Measurements from ENCODE around the gene NDUFC1. TPM values are rescaled to one million over a fixed set of nuclear protein-coding genes. Genes with fewer than 3 reads are reported as not detected.

The NDUFC1 gene
- total and polyA plus RNA-seq, 2 of the 4 experiments (the other 2 are of a cell fraction) = 25.1 to 65.1 TPM

DNA sequence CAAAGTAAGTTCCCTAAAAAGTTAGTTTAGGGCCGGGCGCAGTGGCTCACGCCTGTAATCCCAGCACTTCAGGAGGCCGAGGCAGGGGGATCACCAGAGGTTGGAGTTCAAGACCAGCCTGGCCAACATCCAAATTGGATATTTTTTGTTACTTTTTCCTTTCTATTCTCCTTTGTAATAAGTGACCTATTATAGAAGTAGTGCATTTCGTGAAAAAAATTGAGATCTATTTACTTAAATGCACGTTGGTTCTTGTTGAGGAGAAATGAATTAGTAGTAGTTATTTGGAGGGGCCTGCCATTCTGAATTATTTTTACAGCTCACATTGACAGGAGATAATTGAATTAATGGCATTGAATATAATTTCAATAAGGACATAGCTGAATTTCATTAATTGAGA lies 22.3 kb upstream of the NDUFC1 start:
- dilution Hi-C loops (cut with HindIII; ENCODE audit: low sequenced_read_pairs, unreplicated experiment) (no loop called here), in situ Hi-C loops (cut with MboI; ENCODE audit: low sequenced_read_pairs) (no loop called here), intact Hi-C loops (cut with micrococcal nuclease) (no loop called here)
- Histone ChIP-seq H2AFZ (replicated peaks; ENCODE audit: low read length, poor library complexity) (no peak overlapping the region), H3K36me3 (ENCODE audit: control insufficient read depth, insufficient read depth, low read length) (peaks cover 4% of the 10 kb centered on the region; the same call in 1 of the 2 replicates), H2BK15ac (ENCODE audit: low read depth, low read length) (no peak overlapping the region), H3K4me3 (ENCODE audit: insufficient read depth, low read depth, low read length) (no peak overlapping the region), H3K23ac (ENCODE audit: low read depth, low read length) (no peak overlapping the region), H3K4ac (ENCODE audit: low read depth, low read length) (no peak overlapping the region), H3K9ac (ENCODE audit: low read depth, low read length) (no peak overlapping the region), H3K79me1 (ENCODE audit: low read depth in 1 of 2, low read length in 2 of 2) (peaks cover 17 to 46% of the 10 kb centered on the region in 2 experiments), H3K4me2 (ENCODE audit: low read depth, low read length) (no peak overlapping the region), H2BK20ac (ENCODE audit: low read depth, low read length) (no peak overlapping the region), H4K20me1 (ENCODE audit: insufficient read depth, low read length) (peaks cover 54% of the 10 kb centered on the region), H3K18ac (ENCODE audit: low read depth, low read length) (no peak overlapping the region), H3K27ac (ENCODE audit: insufficient read depth, low read length) (no peak overlapping the region), H2AK5ac (ENCODE audit: low read depth, low read length) (no peak overlapping the region), H3K9me3 (ENCODE audit: control insufficient read depth, insufficient read depth, low read length) (no peaks in the 10 kb centered on the region), H3K27me3 (ENCODE audit: control insufficient read depth, insufficient read depth, low read length) (no peaks in the 10 kb centered on the region), H3K4me1 (ENCODE audit: control insufficient read depth, insufficient read depth, low read length) (peaks cover 5% of the 10 kb centered on the region), H2BK120ac (ENCODE audit: low read depth, low read length) (no peak overlapping the region), H2AK9ac (replicated peaks; ENCODE audit: low read depth, low read length, poor library complexity) (no peak overlapping the region), H4K5ac (ENCODE audit: low read depth, low read length) (no peak overlapping the region), H3K14ac (replicated peaks; ENCODE audit: low read depth, low read length) (no peak overlapping the region), H2BK5ac (ENCODE audit: low read depth, low read length, poor library complexity, severe bottlenecking) (no peak overlapping the region), H4K8ac (ENCODE audit: low read depth in 2 of 2, low read length in 2 of 2) (no peak overlapping the region), H4K91ac (ENCODE audit: insufficient read depth, low read depth, low read length) (no peak overlapping the region), H3K56ac (ENCODE audit: extremely low read depth, insufficient read depth, low read length) (no peak overlapping the region), H3K9me1 (ENCODE audit: insufficient read depth, low read length) (peaks cover 4% of the 10 kb centered on the region; the same call in 1 of the 2 replicates)
- BruUV-seq (replicated peaks) = no TSS peak
- no peak for ATAC-seq (ENCODE audit: low read depth)
- TF ChIP-seq, protein P1, sequence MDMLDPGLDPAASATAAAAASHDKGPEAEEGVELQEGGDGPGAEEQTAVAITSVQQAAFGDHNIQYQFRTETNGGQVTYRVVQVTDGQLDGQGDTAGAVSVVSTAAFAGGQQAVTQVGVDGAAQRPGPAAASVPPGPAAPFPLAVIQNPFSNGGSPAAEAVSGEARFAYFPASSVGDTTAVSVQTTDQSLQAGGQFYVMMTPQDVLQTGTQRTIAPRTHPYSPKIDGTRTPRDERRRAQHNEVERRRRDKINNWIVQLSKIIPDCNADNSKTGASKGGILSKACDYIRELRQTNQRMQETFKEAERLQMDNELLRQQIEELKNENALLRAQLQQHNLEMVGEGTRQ (IDR thresholded peaks at IDR 0.05; ENCODE audit: low read depth, low read length) = no peak
- TF ChIP-seq MXI1 (IDR thresholded peaks at IDR 0.05; ENCODE audit: borderline replicate concordance, low read depth, low read length) (no peak), SMC3 (IDR thresholded peaks at IDR 0.05; ENCODE audit: low read depth, low read length) (no peak), RCOR1 (IDR thresholded peaks at IDR 0.05; ENCODE audit: insufficient replicate concordance, low read length) (no peak), POLR2A (IDR thresholded peaks at IDR 0.05; ENCODE audit: low read depth, low read length) (no peak), MAZ (IDR thresholded peaks at IDR 0.05; ENCODE audit: borderline replicate concordance, low read depth, low read length) (no peak), MAFK (IDR thresholded peaks at IDR 0.05; ENCODE audit: low read depth, low read length) (no peak), CHD1 (IDR thresholded peaks at IDR 0.05; ENCODE audit: low read depth, low read length) (no peak), RAD21 (IDR thresholded peaks at IDR 0.05; ENCODE audit: low read length) (no peak), RFX5 (IDR thresholded peaks at IDR 0.05; ENCODE audit: low read depth, low read length) (no peak), NFE2L2 (IDR thresholded peaks at IDR 0.05; ENCODE audit: low read depth, low read length) (no peak), CEBPB (IDR thresholded peaks at IDR 0.05; ENCODE audit: low read depth, low read length) (no peak), BHLHE40 (IDR thresholded peaks at IDR 0.05; ENCODE audit: low read depth, low read length) (no peak)
- TF ChIP-seq, protein P2, sequence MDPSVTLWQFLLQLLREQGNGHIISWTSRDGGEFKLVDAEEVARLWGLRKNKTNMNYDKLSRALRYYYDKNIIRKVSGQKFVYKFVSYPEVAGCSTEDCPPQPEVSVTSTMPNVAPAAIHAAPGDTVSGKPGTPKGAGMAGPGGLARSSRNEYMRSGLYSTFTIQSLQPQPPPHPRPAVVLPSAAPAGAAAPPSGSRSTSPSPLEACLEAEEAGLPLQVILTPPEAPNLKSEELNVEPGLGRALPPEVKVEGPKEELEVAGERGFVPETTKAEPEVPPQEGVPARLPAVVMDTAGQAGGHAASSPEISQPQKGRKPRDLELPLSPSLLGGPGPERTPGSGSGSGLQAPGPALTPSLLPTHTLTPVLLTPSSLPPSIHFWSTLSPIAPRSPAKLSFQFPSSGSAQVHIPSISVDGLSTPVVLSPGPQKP (IDR thresholded peaks at IDR 0.05; ENCODE audit: borderline replicate concordance, low read depth, low read length) = no peak
- TF ChIP-seq, protein P3, sequence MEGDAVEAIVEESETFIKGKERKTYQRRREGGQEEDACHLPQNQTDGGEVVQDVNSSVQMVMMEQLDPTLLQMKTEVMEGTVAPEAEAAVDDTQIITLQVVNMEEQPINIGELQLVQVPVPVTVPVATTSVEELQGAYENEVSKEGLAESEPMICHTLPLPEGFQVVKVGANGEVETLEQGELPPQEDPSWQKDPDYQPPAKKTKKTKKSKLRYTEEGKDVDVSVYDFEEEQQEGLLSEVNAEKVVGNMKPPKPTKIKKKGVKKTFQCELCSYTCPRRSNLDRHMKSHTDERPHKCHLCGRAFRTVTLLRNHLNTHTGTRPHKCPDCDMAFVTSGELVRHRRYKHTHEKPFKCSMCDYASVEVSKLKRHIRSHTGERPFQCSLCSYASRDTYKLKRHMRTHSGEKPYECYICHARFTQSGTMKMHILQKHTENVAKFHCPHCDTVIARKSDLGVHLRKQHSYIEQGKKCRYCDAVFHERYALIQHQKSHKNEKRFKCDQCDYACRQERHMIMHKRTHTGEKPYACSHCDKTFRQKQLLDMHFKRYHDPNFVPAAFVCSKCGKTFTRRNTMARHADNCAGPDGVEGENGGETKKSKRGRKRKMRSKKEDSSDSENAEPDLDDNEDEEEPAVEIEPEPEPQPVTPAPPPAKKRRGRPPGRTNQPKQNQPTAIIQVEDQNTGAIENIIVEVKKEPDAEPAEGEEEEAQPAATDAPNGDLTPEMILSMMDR (conservative IDR thresholded peaks at IDR 0.05; ENCODE audit: low read depth, low read length) = no peak
- POLR2A ChIA-PET (ENCODE audit: unreplicated experiment) = no interaction called here
- DNase-seq = no peak
- CTCF ChIA-PET = no interaction called here
- 40% methylated on average over 1 of the region's 6 CpGs; no CpG with 5 or more reads in 1 of the 2 experiments for WGBS, 2 experiments (ENCODE audit: extremely low coverage in 2 of 2, insufficient read length in 1 of 2)

All from IMR-90 (cell line).